ENCODE results near the gene DOCK3. TPM values are rescaled to one million over a fixed set of nuclear protein-coding genes. Genes with fewer than 3 reads are reported as not detected.

Gene DOCK3
- total RNA-seq, 1 experiment from 2014 or later = 0.15 TPM

GRCh38 chr3:51371943-51372557 is 697.3 kb downstream of the DOCK3 start:
- BruUV-seq (replicated peaks) = no TSS peak
- Histone ChIP-seq H3K9ac (ENCODE audit: low read length) (no peak overlapping the region), H3K4me2 (ENCODE audit: low read length) (no peak overlapping the region), H3K27me3 (ENCODE audit: low read length) (peaks cover 9% of the 10 kb centered on the region), H3K4me1 (ENCODE audit: insufficient read depth, low read length) (no peaks in the 10 kb centered on the region), H4K20me1 (ENCODE audit: low read length) (no peaks in the 10 kb centered on the region), H3K9me2 (replicated peaks; ENCODE audit: low read length) (no peaks in the 10 kb centered on the region), H3F3A (ENCODE audit: low read length, unreplicated experiment) (no peaks in the 10 kb centered on the region), H3K27ac (ENCODE audit: low read length) (no peak overlapping the region), H3K9me3 (ENCODE audit: low read length) (no peaks in the 10 kb centered on the region), H3K4me3 (ENCODE audit: low read length) (no peak overlapping the region), H3K79me2 (ENCODE audit: low read length) (no peaks in the 10 kb centered on the region), H3K36me3 (ENCODE audit: low read depth, low read length) (no peaks in the 10 kb centered on the region), H2AFZ (ENCODE audit: low read length) (no peak overlapping the region)
- no peak for TF ChIP-seq EZH2phosphoT487 (IDR thresholded peaks at IDR 0.05; ENCODE audit: borderline replicate concordance, low read length)
- no peak for TF ChIP-seq EZH2 (IDR thresholded peaks at IDR 0.05; ENCODE audit: low read length, unreplicated experiment)
- TF ChIP-seq, protein P1, sequence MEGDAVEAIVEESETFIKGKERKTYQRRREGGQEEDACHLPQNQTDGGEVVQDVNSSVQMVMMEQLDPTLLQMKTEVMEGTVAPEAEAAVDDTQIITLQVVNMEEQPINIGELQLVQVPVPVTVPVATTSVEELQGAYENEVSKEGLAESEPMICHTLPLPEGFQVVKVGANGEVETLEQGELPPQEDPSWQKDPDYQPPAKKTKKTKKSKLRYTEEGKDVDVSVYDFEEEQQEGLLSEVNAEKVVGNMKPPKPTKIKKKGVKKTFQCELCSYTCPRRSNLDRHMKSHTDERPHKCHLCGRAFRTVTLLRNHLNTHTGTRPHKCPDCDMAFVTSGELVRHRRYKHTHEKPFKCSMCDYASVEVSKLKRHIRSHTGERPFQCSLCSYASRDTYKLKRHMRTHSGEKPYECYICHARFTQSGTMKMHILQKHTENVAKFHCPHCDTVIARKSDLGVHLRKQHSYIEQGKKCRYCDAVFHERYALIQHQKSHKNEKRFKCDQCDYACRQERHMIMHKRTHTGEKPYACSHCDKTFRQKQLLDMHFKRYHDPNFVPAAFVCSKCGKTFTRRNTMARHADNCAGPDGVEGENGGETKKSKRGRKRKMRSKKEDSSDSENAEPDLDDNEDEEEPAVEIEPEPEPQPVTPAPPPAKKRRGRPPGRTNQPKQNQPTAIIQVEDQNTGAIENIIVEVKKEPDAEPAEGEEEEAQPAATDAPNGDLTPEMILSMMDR (conservative IDR thresholded peaks at IDR 0.05; ENCODE audit: low read depth, low read length) = peak; percentile 89
- intact Hi-C loops (cut with micrococcal nuclease) = loop anchor here (1.0 to 5.0 kb wide), 8 partner anchors 61 to 853 kb away; no protein-coding TSS in a partner anchor
- DNase-seq (peak; percentile 95), ATAC-seq (peak; percentile 90)
- CTCF ChIA-PET = interaction anchor here (0.5 to 1.3 kb wide), 12 partner anchors 12 to 756 kb away, joined by 3 to 43 read pairs (median 4); partner anchors contain the start of gene MAPKAPK3
- POLR2A ChIA-PET (ENCODE audit: unreplicated experiment) = no interaction called here

GRCh38 chr3:51373658-51374421 is 699.1 kb downstream of the DOCK3 start:
- H3K4me1 ChIP-seq (ENCODE audit: insufficient read depth, low read length) = no peaks in the 10 kb centered on the region
- H3K9me3 ChIP-seq (ENCODE audit: low read length) = no peaks in the 10 kb centered on the region
- H3K27ac ChIP-seq (ENCODE audit: low read length) = no peak overlapping the region
- DNase-seq (no peak), ATAC-seq (no peak)
- H3F3A ChIP-seq (ENCODE audit: low read length, unreplicated experiment) = no peaks in the 10 kb centered on the region
- no TSS peak for BruUV-seq (replicated peaks)
- H3K79me2 ChIP-seq (ENCODE audit: low read length) = no peaks in the 10 kb centered on the region
- H3K4me3 ChIP-seq (ENCODE audit: low read length) = no peak overlapping the region
- ChIA-PET CTCF (no interaction called here), POLR2A (ENCODE audit: unreplicated experiment) (no interaction called here)
- no peak overlapping the region for H2AFZ ChIP-seq (ENCODE audit: low read length)
- intact Hi-C loops (cut with micrococcal nuclease) = loop anchor here (2.0 to 5.0 kb wide), 5 partner anchors 63 to 855 kb away; no protein-coding TSS in a partner anchor
- no peak overlapping the region for H3K4me2 ChIP-seq (ENCODE audit: low read length)
- H3K36me3 ChIP-seq (ENCODE audit: low read depth, low read length) = no peaks in the 10 kb centered on the region
- TF ChIP-seq, protein P1 (conservative IDR thresholded peaks at IDR 0.05; ENCODE audit: low read depth, low read length) = no peak
- TF ChIP-seq EZH2phosphoT487 (IDR thresholded peaks at IDR 0.05; ENCODE audit: borderline replicate concordance, low read length) (no peak), EZH2 (IDR thresholded peaks at IDR 0.05; ENCODE audit: low read length, unreplicated experiment) (no peak)
- H3K9ac ChIP-seq (ENCODE audit: low read length) = no peak overlapping the region
- no peaks in the 10 kb centered on the region for H4K20me1 ChIP-seq (ENCODE audit: low read length)
- H3K27me3 ChIP-seq (ENCODE audit: low read length) = peaks cover 9% of the 10 kb centered on the region
- no peaks in the 10 kb centered on the region for H3K9me2 ChIP-seq (replicated peaks; ENCODE audit: low read length)

Measured in PC-3 (cell line).